Astrocyte (in vitro differentiated cells and primary cell): ENCODE data around the gene SHCBP1L. TPM values are rescaled to one million over a fixed set of nuclear protein-coding genes. Genes with fewer than 3 reads are reported as not detected.
"Not testable (repeated sequence)": the region's sequence is repeated elsewhere in the genome, so short reads cannot be mapped to it uniquely, and the experiment has no call there.

ENCODE experiments used
- DNase-seq: peaks from one replicate; pipeline ENCODE4 v3.0.0-alpha.2; 2010; ENCODE audit warnings: low read depth
- FAIRE-seq: peaks from 2 replicates; lab custom pipeline; 2011; peaks lifted over from hg19 to GRCh38; lab: Jason Lieb, UNC
- H2AFZ ChIP-seq: 2 replicates; pipeline ENCODE4 v1.6.0; 2012; ENCODE audit warnings: low read depth, low read length, inconsistent platforms
- H3K27ac ChIP-seq: 2 replicates; pipeline ENCODE4 v1.5.1; 2011; ENCODE audit warnings: low read depth, low read length, inconsistent platforms
- H3K27me3 ChIP-seq: 2 replicates; pipeline ENCODE4 v1.6.0; 2011; ENCODE audit warnings: low read length, inconsistent platforms; ENCODE audit not compliant: insufficient read depth
- H3K36me3 ChIP-seq: 2 replicates; pipeline ENCODE4 v1.5.1; 2011; ENCODE audit warnings: low read length, inconsistent platforms; ENCODE audit not compliant: insufficient read depth
- H3K4me1 ChIP-seq: 2 replicates; pipeline ENCODE4 v1.5.1; 2011; ENCODE audit warnings: low read length, inconsistent platforms; ENCODE audit not compliant: insufficient read depth
- H3K4me2 ChIP-seq: 2 replicates; pipeline ENCODE4 v1.6.0; 2012; ENCODE audit warnings: low read length, inconsistent platforms
- H3K4me3 ChIP-seq: 2 replicates; pipeline ENCODE4 v1.5.1; 2011; ENCODE audit warnings: low read depth, mild to moderate bottlenecking, low read length, inconsistent platforms; ENCODE audit not compliant: insufficient read depth
- H3K79me2 ChIP-seq: 2 replicates; pipeline ENCODE4 v1.6.0; 2012; ENCODE audit warnings: mild to moderate bottlenecking, low read length, inconsistent platforms; ENCODE audit not compliant: insufficient read depth
- H3K9ac ChIP-seq: 2 replicates; pipeline ENCODE4 v1.6.0; 2012; ENCODE audit warnings: mild to moderate bottlenecking, low read length, inconsistent platforms
- H3K9me3 ChIP-seq: 2 replicates; pipeline ENCODE4 v1.5.1; 2012; ENCODE audit warnings: low read depth, mild to moderate bottlenecking, low read length, inconsistent platforms; ENCODE audit not compliant: insufficient read depth
- H4K20me1 ChIP-seq: 2 replicates; pipeline ENCODE4 v1.6.0; 2012; ENCODE audit warnings: low read length, inconsistent platforms; ENCODE audit not compliant: insufficient read depth
- H3K27ac Mint-ChIP-seq: one replicate; pipeline ENCODE4 v1.8.0; 2021; ENCODE audit warnings: mild to moderate bottlenecking, mixed read lengths; ENCODE audit not compliant: unreplicated experiment
- H3K27me3 Mint-ChIP-seq: one replicate; pipeline ENCODE4 v1.8.0; 2021; ENCODE audit warnings: low read depth, mixed read lengths; ENCODE audit not compliant: unreplicated experiment
- H3K36me3 Mint-ChIP-seq: one replicate; pipeline ENCODE4 v1.8.0; 2021; ENCODE audit warnings: low read depth, mixed read lengths; ENCODE audit not compliant: unreplicated experiment
- H3K4me1 Mint-ChIP-seq: one replicate; pipeline ENCODE4 v1.8.0; 2021; ENCODE audit warnings: low read depth, mixed read lengths; ENCODE audit not compliant: unreplicated experiment
- H3K4me3 Mint-ChIP-seq: one replicate; pipeline ENCODE4 v1.8.0; 2021; ENCODE audit warnings: mild to moderate bottlenecking, moderate library complexity, mixed read lengths; ENCODE audit not compliant: unreplicated experiment
- H3K9me3 Mint-ChIP-seq: one replicate; pipeline ENCODE4 v1.8.0; 2021; ENCODE audit warnings: mild to moderate bottlenecking, mixed read lengths; ENCODE audit not compliant: unreplicated experiment
- EZH2 ChIP-seq: IDR thresholded peaks from 2 replicates; pipeline ENCODE4 v1.6.1; 2012; ENCODE audit warnings: mild to moderate bottlenecking, low read length, inconsistent platforms; ENCODE audit not compliant: insufficient read depth
- total RNA-seq: library from RNA; stranded (reverse); gene quantifications from 2 replicates; pipeline ENCODE4 v1.2.1, GENCODE V29; 2021
- TF ChIP-seq, protein P1 (sequence below): IDR thresholded peaks from 2 replicates; pipeline ENCODE4 v1.5.1; 2011; ENCODE audit warnings: low read depth, mild to moderate bottlenecking, inconsistent platforms, low read length, moderate library complexity; ENCODE audit not compliant: insufficient read depth

Gene SHCBP1L
- total RNA-seq, 1 donor from 2014 or later = not detected

DNA sequence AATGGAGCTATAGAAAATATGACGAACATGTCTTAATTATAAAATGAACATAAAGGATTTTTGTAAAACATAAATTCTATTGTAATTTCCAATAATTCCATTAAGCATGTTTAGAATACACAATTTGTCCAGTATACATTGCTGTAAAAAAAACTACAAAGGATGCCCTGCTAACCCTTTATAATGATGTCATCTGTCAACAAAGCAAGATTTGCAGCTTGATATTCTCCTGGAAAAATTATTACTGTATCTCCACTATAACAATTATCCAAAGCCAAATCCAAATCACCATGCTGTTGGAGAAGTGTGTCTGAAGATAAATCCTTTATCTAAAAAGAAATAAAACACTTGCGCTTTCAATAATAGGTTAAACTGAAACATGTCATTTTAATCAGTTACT is 47.6 kb downstream of the SHCBP1L start:
- no peaks in the 10 kb centered on the region for H4K20me1 ChIP-seq

DNA sequence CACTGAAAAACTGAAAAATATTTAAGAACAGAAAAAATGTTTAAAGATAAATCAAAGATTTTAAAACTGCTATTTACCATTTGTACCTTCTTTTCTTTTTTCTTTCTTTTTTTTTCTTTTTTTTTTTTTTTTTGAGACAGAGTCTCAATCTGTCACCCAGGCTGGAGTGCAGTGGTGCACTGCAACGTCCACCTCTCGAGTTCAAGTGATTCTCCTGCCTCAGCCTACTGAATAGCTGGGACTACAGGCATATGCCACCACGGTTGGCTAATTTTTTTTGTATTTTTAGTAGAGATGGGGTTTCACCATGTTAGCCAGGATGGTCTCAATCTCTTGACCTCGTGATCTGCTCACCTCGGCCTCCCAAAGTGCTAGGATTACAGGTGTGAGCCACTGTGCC is 51.0 kb downstream of the SHCBP1L start:
- not testable (repeated sequence) for H3K36me3 Mint-ChIP-seq, H3K4me1 Mint-ChIP-seq, H3K9me3 Mint-ChIP-seq

More for the DNA sequence above, 47.6 kb downstream of the SHCBP1L start:
- no peaks in the 10 kb centered on the region for H3K36me3 ChIP-seq
- TF ChIP-seq EZH2 = no peak
- TF ChIP-seq, protein P1, sequence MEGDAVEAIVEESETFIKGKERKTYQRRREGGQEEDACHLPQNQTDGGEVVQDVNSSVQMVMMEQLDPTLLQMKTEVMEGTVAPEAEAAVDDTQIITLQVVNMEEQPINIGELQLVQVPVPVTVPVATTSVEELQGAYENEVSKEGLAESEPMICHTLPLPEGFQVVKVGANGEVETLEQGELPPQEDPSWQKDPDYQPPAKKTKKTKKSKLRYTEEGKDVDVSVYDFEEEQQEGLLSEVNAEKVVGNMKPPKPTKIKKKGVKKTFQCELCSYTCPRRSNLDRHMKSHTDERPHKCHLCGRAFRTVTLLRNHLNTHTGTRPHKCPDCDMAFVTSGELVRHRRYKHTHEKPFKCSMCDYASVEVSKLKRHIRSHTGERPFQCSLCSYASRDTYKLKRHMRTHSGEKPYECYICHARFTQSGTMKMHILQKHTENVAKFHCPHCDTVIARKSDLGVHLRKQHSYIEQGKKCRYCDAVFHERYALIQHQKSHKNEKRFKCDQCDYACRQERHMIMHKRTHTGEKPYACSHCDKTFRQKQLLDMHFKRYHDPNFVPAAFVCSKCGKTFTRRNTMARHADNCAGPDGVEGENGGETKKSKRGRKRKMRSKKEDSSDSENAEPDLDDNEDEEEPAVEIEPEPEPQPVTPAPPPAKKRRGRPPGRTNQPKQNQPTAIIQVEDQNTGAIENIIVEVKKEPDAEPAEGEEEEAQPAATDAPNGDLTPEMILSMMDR = no peak
- H3K9ac ChIP-seq = no peak overlapping the region
- H3K9me3 ChIP-seq = no peaks in the 10 kb centered on the region
- no peaks in the 10 kb centered on the region for H3K4me1 ChIP-seq
- no peaks in the 10 kb centered on the region for H3K27me3 ChIP-seq
- no peak for DNase-seq
- H3K79me2 ChIP-seq = no peaks in the 10 kb centered on the region
- no peak overlapping the region for H2AFZ ChIP-seq
- Mint-ChIP-seq H3K9me3 (no peaks in the 10 kb centered on the region), H3K4me1 (no peaks in the 10 kb centered on the region), H3K27ac (no peak overlapping the region), H3K36me3 (no peaks in the 10 kb centered on the region), H3K4me3 (no peak overlapping the region), H3K27me3 (no peaks in the 10 kb centered on the region)
- no peak for FAIRE-seq
- no peak overlapping the region for H3K27ac ChIP-seq
- no peak overlapping the region for H3K4me2 ChIP-seq
- no peak overlapping the region for H3K4me3 ChIP-seq

DNA sequence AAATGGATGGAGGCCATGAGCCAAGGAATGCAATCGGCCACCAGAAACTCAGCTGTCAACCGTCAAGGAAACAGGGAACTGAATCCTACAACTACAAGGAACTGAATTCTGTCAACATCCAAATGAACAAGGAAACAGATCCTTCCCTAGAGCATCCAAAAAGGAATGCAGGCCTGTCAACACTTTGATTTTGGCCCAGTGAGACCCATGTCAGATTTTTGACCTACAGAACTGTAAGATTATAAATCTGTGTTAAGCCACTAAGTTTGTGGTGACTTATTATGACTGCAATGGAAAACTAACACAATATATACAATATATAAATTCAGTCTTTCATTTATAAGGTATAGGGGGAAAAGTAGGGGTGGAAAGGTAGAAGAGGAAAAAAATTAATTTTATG is 55.3 kb downstream of the SHCBP1L start:
- no peak for FAIRE-seq
- Mint-ChIP-seq H3K4me3 (no peak overlapping the region), H3K27ac (no peak overlapping the region), H3K36me3 (no peaks in the 10 kb centered on the region), H3K4me1 (no peaks in the 10 kb centered on the region), H3K27me3 (no peaks in the 10 kb centered on the region), H3K9me3 (peaks cover 6% of the 10 kb centered on the region)
- Histone ChIP-seq H3K4me3 (no peak overlapping the region), H3K79me2 (no peaks in the 10 kb centered on the region), H4K20me1 (no peaks in the 10 kb centered on the region), H2AFZ (no peak overlapping the region), H3K27me3 (no peaks in the 10 kb centered on the region), H3K9me3 (no peaks in the 10 kb centered on the region), H3K36me3 (no peaks in the 10 kb centered on the region), H3K9ac (no peak overlapping the region), H3K4me2 (no peak overlapping the region), H3K4me1 (no peaks in the 10 kb centered on the region), H3K27ac (no peak overlapping the region)
- no peak for DNase-seq
- TF ChIP-seq, protein P1 = no peak
- TF ChIP-seq EZH2 = no peak

More for the DNA sequence above, 51.0 kb downstream of the SHCBP1L start:
- H3K4me3 Mint-ChIP-seq, H3K4me3 ChIP-seq, H3K9ac ChIP-seq, H4K20me1 ChIP-seq, H3K9me3 ChIP-seq, H3K27me3 ChIP-seq, DNase-seq, H3K4me2 ChIP-seq, H3K27ac ChIP-seq, H2AFZ ChIP-seq, H3K4me1 ChIP-seq, FAIRE-seq, H3K27me3 Mint-ChIP-seq, H3K27ac Mint-ChIP-seq, H3K36me3 ChIP-seq, H3K79me2 ChIP-seq: not testable (repeated sequence)
